Motor neuron (in vitro differentiated cells): Measurements from ENCODE around the gene NKX6-2. TPM values are rescaled to one million over a fixed set of nuclear protein-coding genes. Genes with fewer than 3 reads are reported as not detected.

Experiments used
- ATAC-seq, 8 experiments: fragments of 200-7000 bp; cut with Tn5 transposase; replicated peaks in 6 of 8; 2 replicates each; pipeline ENCODE4 v1.8.0; 2021; ENCODE audit warnings: mild to moderate bottlenecking in 8 of 8, moderate library complexity in 8 of 8
- H3K27ac ChIP-seq, 2 donors: fragments of 250-450 bp; sonication (Bioruptor Pico); 2 replicates each; pipeline ENCODE4 v1.9.0; 2021; ENCODE audit warnings: antibody characterized with exemption in 2 of 2, mild to moderate bottlenecking in 2 of 2, moderate library complexity in 1 of 2
- H3K4me1 ChIP-seq, 2 donors: fragments of 250-450 bp; sonication (Bioruptor Pico); replicated peaks in 1 of 2; 2 replicates each; pipeline ENCODE4 v1.6.1; 2021; ENCODE audit warnings: antibody characterized with exemption in 2 of 2, mild to moderate bottlenecking in 2 of 2, moderate library complexity in 1 of 2
- H3K4me3 ChIP-seq, 5 donors: fragments of 250-450 bp; sonication (Bioruptor Pico); 2 replicates each; pipeline ENCODE4 v1.9.0; 2021; ENCODE audit warnings: antibody characterized with exemption in 5 of 5, mild to moderate bottlenecking in 5 of 5, moderate library complexity in 4 of 5
- WGBS, 10 experiments: fragments of 450-650 bp; shearing (Covaris generic); methylation state at CpG; one replicate each; pipeline ENCODE4 v1.0.0; 2022; 5-methylcytosine and 5-hydroxymethylcytosine counted together
- in situ Hi-C, 9 experiments: fragments of 400-800 bp; cut with MboI; loops; one replicate each; pipeline ENCODE4 v1.15.0; 2021; ENCODE audit warnings: low sequenced_read_pairs in 9 of 9, low pct_unique_long_range_greater_than_20kb in 2 of 9; ENCODE audit not compliant: unreplicated experiment in 9 of 9
- total RNA-seq, 8 experiments: library from RNA; unstranded; fragments of 300-600 nt; gene quantifications; 2 replicates each; pipeline versions ENCODE4 v1.2.3 to v1.2.4, GENCODE V29; 2022

Gene NKX6-2
- total RNA-seq, 8 experiments from 2014 or later = 0.13 to 6.8 (median 0.61) TPM

DNA sequence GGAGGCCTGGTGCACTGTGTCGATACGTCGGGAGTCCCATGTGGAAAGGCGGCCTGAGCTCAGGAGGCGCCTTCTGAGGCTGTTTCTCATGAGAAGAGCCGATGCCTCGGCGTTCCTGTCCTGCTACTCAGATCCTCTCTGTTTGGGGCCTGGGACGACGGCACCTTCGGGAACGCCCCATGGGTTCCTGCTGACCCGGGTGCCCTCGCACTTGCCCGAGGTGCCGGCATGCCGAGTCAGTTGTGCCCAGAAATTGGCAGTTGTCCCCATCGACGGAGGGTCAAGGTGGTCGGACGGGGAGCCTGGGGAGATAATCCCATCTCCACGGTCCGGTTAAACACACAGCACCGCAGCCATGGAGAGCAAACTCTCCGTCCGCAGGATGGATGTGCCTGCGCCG, 33.0 kb downstream of the NKX6-2 start:
- peak in 1 of 8 experiments; percentile 7 for ATAC-seq
- peaks cover 35 to 41% of the 10 kb centered on the region in 2 donors for H3K4me1 ChIP-seq
- in situ Hi-C loops = loop anchor here in 1 of 9 experiments (25.0 kb wide), 1 partner anchor 91 kb away; no protein-coding TSS in a partner anchor
- H3K27ac ChIP-seq = peak overlapping the region in 1 of 2 donors; percentile 42
- H3K4me3 ChIP-seq = no peak overlapping the region
- WGBS, 10 experiments = 67 to 100% (median 80%) methylated on average over 1 to 16 of the region's 28 CpGs; no CpG with 5 or more reads in 3 of the 10 experiments

DNA sequence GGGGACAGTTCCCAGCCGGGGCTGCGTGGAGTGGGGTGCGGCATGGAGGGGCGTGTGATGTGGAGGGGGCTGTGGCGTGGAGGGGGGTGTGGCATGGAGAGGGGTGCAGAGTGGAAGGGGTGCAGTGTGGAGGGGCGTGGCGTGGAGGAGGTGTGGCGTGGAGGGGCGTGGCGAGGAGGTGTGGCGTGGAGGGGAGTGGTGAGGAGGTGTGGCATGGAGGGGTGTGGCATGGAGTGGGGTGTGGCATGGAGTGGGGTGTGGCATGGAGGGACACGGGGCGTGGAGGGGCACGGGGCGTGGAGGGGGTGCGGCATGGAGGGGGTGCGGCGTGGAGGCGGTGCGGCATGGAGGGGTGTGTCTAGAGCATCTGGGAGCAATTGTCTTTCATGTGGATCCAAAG, 33.6 kb downstream of the NKX6-2 start:
- Histone ChIP-seq H3K4me3 (no peak overlapping the region), H3K27ac (no peak overlapping the region), H3K4me1 (peaks cover 41 to 47% of the 10 kb centered on the region in 2 donors)
- no peak for ATAC-seq
- no CpG with 5 or more reads among the region's 20 CpGs for WGBS, 10 experiments
- in situ Hi-C loops = loop anchor here in 1 of 9 experiments (25.0 kb wide), 1 partner anchor 90 kb away; no protein-coding TSS in a partner anchor

DNA sequence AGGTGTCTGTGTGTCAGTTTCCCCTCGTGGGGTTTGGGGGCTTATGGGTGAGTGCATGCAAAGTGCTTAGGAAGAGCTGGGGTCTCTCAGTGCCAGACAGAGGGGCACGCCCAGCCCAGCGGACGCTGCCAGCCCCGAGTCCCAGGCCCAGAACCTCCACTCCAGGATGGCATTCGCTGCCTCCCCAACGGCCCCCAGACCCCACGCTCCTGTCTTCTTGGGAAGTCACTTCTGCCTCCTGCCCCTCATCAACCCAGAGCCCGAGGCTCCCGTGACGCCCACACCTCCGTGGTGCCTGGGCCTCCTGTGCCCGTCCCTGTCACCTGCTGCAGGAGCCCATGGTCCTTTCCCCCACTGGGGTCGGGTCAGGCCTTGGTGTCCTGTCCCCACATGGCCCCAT, 35.0 kb downstream of the NKX6-2 start:
- Histone ChIP-seq H3K27ac (no peak overlapping the region), H3K4me1 (peaks cover 55 to 59% of the 10 kb centered on the region in 2 donors), H3K4me3 (no peak overlapping the region)
- ATAC-seq = no peak
- 94 to 100% (median 100%) methylated on average over 1 to 3 of the region's 14 CpGs; no CpG with 5 or more reads in 7 of the 10 experiments for WGBS, 10 experiments
- in situ Hi-C loops = loop anchor here in 1 of 9 experiments (25.0 kb wide), 1 partner anchor 89 kb away; no protein-coding TSS in a partner anchor

DNA sequence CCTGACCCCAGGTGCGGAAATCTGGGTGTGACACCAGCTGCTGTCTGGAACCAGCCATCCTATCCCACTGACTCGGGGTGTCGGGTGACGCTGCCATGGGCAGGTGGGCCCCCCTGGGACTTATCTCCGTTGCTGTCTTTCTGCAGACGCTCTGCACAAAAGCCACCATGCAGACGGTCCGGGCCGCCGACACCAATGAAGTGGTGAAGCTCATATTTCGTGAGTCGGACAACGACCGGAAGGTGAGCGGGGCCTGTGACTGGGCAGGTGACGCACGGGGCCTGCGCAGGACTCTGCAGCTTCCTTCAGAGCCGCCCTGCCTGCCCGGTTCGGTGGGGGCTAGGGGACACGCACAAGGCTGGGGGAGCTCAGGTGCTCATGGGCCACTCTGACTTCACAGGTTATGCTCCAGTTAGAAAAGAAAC, 36.6 kb downstream of the NKX6-2 start:
- in situ Hi-C loops = no loop called here
- WGBS, 10 experiments = 83 to 100% (median 93%) methylated on average over 3 to 11 of the region's 22 CpGs; no CpG with 5 or more reads in 5 of the 10 experiments
- Histone ChIP-seq H3K27ac (peak overlapping the region in 1 of 2 donors; percentile 15), H3K4me3 (no peak overlapping the region), H3K4me1 (peaks cover 54 to 63% of the 10 kb centered on the region in 2 donors)
- no peak for ATAC-seq

DNA sequence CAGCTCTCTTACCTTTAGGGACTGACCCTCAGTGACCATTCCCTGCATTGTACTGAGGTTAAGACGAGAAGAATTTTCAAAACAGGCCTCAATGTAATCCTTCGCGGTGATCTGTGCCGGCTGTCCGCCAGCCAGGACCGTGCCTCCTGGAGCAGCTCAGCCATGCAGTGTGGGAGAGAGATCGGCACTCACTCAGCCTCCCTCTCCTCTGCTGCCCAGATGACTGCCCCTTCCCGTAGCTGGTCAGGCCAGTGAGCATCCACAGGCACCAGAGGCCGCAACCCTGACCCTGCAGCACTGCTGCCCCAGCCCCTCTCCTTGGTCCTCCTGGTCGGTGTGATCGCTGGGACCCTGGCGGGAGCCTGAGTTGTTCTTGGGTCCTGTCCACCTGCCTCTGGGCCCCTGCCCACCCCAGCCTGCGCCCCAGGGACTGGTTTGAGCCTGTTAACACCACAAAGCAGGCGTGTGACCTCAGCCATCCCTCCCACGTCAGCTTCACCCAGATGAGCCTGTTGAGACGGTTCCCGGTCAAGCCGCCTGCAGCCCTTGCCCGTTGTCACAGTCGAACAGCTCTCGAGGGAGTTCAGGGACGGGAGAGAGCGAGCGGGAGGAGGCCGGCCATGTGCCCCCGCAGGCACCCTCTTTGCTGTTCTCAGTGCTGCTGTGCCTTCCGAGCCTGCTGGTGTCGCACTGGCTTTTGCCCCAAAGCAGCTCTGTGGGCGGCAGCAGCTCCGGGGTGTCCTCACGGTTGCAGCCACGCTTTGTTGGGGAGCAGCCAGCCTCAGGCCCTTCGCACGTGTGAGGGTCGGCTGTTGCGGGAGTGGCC, 37.2 kb downstream of the NKX6-2 start:
- ATAC-seq = peak in 5 of 8 experiments; percentile 55 to 79 (median 71)
- in situ Hi-C loops = no loop called here
- Histone ChIP-seq H3K4me3 (no peak overlapping the region), H3K4me1 (peaks cover 54 to 63% of the 10 kb centered on the region in 2 donors), H3K27ac (peak overlapping the region in 1 of 2 donors; percentile 15)
- 40 to 100% (median 73%) methylated on average over 1 to 17 of the region's 36 CpGs; no CpG with 5 or more reads in 5 of the 10 experiments for WGBS, 10 experiments

DNA sequence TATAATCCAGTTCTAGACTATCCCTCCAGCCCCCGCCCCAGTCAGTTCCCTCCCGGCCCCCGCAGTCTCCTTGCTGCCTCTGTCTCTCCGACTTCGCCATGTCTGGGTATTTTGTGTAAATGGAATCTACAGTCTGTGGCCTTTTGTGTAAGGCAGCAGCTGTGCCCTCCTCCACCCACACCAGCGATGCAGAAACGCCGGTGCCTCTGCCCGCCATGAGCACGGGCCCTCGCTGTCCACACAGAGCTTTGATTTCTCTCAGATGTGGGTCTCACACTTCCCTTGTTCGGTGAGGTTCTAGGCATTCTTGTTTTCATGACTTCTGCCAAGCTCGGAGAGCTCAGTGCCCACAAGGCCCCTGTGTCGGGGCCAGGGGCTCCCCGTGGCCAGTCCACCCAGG, 37.8 kb downstream of the NKX6-2 start:
- Histone ChIP-seq H3K4me1 (peaks cover 53 to 63% of the 10 kb centered on the region in 2 donors), H3K27ac (peak overlapping the region in 1 of 2 donors; percentile 15)

DNA sequence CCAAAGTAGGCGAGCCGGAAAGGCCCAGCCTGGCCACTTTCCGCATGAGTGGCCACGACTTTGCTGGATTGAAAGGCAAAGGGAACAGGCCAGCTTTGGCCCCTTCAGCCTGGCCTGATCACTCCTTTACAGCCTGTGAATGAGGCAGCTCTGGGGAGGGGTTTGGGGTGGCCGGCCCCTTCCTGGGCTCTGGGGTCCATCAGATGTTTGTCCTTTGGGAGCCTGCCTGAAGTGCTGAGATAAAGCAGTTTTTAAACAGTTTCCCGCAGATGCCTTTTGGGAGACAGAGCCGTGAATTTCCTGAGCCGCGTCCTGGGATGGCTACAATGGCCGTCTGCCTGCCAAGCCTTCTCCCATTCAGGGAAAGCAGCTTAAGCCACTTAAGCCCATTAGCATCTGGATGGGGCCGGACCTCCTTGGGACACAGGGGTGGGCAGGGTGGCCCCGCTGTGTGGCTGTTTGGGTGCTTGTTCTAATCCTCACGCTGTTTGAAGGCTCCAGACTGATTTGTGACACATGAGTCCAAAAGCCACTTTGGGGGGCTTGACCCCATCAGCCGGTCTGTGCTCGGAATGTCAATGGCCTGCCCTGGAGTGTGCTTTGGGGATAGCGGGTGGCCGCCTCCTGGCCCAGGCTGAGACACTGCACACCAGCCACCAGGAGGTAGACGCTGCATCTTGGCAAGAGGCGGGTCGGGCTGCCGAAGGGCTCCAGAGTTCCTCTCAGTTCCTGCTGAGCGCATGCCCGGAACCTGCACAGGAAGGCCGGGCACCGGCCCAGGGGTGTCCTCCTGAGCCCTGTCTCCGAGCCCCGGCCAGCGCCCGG, 38.9 kb downstream of the NKX6-2 start:
- Histone ChIP-seq H3K4me3 (no peak overlapping the region), H3K4me1 (peaks cover 56 to 67% of the 10 kb centered on the region in 2 donors), H3K27ac (peak overlapping the region in 1 of 2 donors; percentile 1)
- WGBS, 10 experiments = 49 to 100% (median 87%) methylated on average over 3 to 12 of the region's 29 CpGs; no CpG with 5 or more reads in 3 of the 10 experiments
- peak in 5 of 8 experiments; percentile 20 to 55 (median 46) for ATAC-seq
- in situ Hi-C loops = no loop called here

More for the DNA sequence above, 37.8 kb downstream of the NKX6-2 start:
- no peak for ATAC-seq
- WGBS, 10 experiments = 98 to 100% (median 100%) methylated on average over 2 to 7 of the region's 15 CpGs; no CpG with 5 or more reads in 6 of the 10 experiments
- H3K4me3 ChIP-seq = no peak overlapping the region
- in situ Hi-C loops = no loop called here

DNA sequence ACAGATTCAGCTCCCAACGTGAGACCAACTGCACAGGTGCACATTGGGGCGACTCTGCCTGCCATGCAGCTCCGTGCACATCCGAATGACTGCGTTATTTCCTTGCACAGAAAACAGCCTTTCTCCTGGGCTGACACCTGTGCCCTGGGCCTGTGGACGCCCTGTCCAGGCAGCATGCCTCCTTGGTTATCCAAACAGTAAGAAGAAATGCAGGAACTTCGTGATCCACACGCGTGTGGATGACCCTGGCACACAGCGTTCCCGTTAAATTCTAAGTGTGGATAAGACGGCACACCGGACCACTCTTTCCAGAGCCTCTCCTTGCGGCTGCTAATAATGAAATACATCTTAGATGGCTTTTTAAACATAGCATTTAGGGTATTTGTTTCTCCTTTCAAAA, 39.6 kb downstream of the NKX6-2 start:
- Histone ChIP-seq H3K4me1 (peaks cover 58 to 70% of the 10 kb centered on the region in 2 donors), H3K4me3 (no peak overlapping the region), H3K27ac (no peak overlapping the region)
- no peak for ATAC-seq
- 60 to 100% (median 86%) methylated on average over 1 to 11 of the region's 14 CpGs; no CpG with 5 or more reads in 4 of the 10 experiments for WGBS, 10 experiments
- in situ Hi-C loops = no loop called here

DNA sequence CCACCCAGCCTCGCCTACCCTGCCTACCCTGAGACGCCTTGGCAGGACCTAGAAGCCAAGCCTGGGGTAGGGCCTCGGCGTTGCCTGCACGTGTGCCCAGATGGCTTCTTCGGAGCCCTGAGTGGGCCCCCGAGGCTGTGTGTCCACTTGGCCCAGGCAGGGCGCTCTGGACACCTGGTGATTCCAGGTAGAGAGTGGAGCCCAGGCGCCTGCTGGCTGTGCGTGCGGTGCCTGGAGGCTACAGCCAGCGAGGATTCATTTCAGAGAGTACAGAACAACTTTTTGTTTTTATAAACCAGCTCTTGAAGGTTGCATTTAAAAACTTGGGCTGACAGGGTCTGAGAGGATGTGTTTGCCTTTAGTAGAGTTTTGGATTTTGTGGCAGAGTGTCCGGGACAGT, 40.0 kb downstream of the NKX6-2 start:
- Histone ChIP-seq H3K27ac (no peak overlapping the region), H3K4me3 (no peak overlapping the region), H3K4me1 (peaks cover 58 to 70% of the 10 kb centered on the region in 2 donors)
- no peak for ATAC-seq
- in situ Hi-C loops = no loop called here
- 83 to 100% (median 100%) methylated on average over 1 to 3 of the region's 13 CpGs; no CpG with 5 or more reads in 5 of the 10 experiments for WGBS, 10 experiments

DNA sequence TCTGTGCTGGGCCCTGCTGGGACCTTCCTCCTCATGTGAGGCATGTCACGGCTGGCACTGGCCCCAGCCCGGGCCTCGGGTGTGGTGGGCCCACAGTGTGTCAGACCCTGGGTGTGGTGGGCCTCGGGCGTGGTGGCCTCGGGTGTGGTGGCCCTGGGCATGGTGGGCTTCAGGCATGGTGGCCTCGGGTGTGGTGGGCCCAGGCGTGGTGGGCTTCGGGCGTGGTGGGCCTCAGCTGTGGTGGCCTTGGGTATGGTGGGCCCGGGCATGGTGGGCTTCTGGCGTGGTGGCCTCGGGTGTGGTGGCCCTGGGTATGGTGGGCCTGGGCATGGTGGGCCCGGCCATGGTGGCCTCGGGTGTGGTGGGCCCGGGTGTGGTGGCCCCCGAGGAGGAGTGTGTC, 40.4 kb downstream of the NKX6-2 start:
- Histone ChIP-seq H3K4me1 (peaks cover 58 to 73% of the 10 kb centered on the region in 2 donors), H3K27ac (no peak overlapping the region), H3K4me3 (no peak overlapping the region)
- ATAC-seq = no peak
- WGBS, 10 experiments = no CpG with 5 or more reads among the region's 17 CpGs
- in situ Hi-C loops = no loop called here

DNA sequence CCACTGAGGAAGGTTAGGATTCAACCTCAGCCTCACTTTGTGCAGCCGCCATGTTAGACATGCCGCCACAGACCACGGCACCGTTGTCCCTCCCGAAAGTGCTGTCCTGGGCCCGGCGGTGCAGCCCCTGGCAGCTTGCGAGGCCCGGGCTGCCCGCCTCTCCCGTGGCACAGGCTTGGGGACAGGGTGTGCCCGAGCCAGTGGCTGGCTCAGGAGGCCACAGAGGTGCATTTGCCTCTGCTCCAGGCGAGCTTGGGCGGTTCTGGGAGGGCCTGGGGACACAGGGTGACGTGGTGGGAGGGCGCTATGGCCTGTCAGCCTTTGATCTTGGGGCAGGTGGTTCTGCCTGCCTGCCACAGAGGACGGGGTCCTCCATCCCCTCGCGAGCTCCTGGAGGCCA, 41.1 kb downstream of the NKX6-2 start:
- in situ Hi-C loops = no loop called here
- no peak for ATAC-seq
- WGBS, 10 experiments = 92 to 100% (median 100%) methylated on average over 1 to 9 of the region's 19 CpGs; no CpG with 5 or more reads in 7 of the 10 experiments
- peaks cover 58 to 78% of the 10 kb centered on the region in 2 donors for H3K4me1 ChIP-seq
- H3K4me3 ChIP-seq = no peak overlapping the region
- no peak overlapping the region for H3K27ac ChIP-seq

DNA sequence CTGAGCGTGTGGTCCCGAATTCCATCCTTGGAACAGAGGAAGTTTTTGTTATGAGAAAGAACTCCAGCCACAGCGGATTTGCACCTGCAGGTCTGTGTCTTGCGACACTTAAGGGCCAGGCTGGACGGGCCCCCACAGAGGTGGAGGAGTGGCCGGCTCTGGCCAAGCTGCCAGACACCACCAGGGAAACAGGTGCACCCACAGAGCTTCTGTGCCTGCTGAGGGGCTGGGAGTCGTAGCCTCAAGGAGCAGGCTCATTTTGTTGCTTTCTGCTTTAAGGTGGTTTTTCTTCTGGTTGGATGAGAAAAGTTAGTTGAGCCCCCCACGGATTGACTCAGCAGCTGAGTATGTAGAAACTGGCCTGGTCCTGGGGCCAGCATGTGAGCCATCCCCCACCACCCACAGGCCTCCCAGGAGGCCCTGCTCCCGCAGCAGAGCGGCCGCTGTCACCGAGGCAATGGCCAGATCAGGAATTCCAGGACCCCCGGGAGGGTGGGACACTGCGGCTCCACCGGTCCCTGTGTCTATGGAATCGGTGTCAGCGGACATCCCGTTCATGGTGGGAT, 41.9 kb downstream of the NKX6-2 start:
- in situ Hi-C loops = no loop called here
- Histone ChIP-seq H3K4me3 (no peak overlapping the region), H3K27ac (no peak overlapping the region), H3K4me1 (peaks cover 53 to 75% of the 10 kb centered on the region in 2 donors)
- peak in 3 of 8 experiments; percentile 6 to 10 (median 9) for ATAC-seq
- 55 to 100% (median 61%) methylated on average over 2 to 9 of the region's 18 CpGs; no CpG with 5 or more reads in 4 of the 10 experiments for WGBS, 10 experiments
